ENCODE results near the gene SLCO6A1. TPM values are rescaled to one million over a fixed set of nuclear protein-coding genes. Genes with fewer than 3 reads are reported as not detected.

SLCO6A1 gene
- polyA plus RNA-seq, 3 donors, result not detected

DNA sequence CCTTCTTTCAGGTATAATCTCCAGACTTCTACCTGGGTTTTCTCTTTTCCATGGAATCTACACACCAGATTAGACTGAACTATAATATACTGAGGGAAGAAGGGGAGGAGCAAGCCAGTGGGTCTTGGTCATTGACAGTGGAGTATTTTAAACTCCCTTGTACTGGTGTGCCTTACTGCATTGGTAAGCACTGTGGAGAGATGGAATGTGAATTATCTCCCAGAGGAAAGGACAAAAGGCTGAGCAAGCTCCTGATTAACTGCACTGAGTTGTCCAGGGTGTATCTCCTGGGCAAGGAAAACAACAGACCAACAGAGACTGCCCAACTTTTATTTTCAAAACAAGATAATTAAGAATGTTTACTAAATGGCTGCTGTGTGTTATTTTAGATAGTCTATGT lies 29.8 kb upstream of the SLCO6A1 start:
- Mint-ChIP-seq H3K9me3 (peaks cover 2 to 20% (median 9%) of the 10 kb centered on the region in 7 donors), H3K4me1 (peaks cover 32% of the 10 kb centered on the region), H3K4me3 (no peak overlapping the region), H3K27ac (no peak overlapping the region), H3K36me3 (peaks cover 3% of the 10 kb centered on the region in 2 donors), H3K27me3 (ENCODE audit: low read depth in 3 of 3) (no peaks in the 10 kb centered on the region)
- Histone ChIP-seq H3K4me3 (replicated peaks in 1 of 3; ENCODE audit: low read depth in 2 of 3, low read length in 3 of 3) (no peak overlapping the region), H4K20me1 (ENCODE audit: insufficient read depth, low read length) (no peaks in the 10 kb centered on the region), H3K4me2 (replicated peaks; ENCODE audit: extremely low read depth, low read length, poor library complexity, severe bottlenecking) (no peak overlapping the region), H3K9me3 (replicated peaks in 1 of 2; ENCODE audit: control insufficient read depth in 1 of 2, insufficient read depth in 1 of 2, low read length in 2 of 2) (peaks cover 0 to 5% of the 10 kb centered on the region in 2 donors), H2AFZ (ENCODE audit: insufficient read depth, low read depth, low read length, poor library complexity, severe bottlenecking) (no peak overlapping the region), H3K27ac (ENCODE audit: low read depth in 1 of 2, low read length in 2 of 2) (no peak overlapping the region), H3K4me1 (ENCODE audit: control insufficient read depth in 1 of 2, insufficient read depth in 2 of 2, low read length in 2 of 2) (peaks cover 21 to 28% of the 10 kb centered on the region in 2 donors), H3K36me3 (replicated peaks in 1 of 2; ENCODE audit: control insufficient read depth in 1 of 2, insufficient read depth in 2 of 2, low read length in 2 of 2) (no peaks in the 10 kb centered on the region), H3K9ac (ENCODE audit: insufficient read depth, low read length, poor library complexity, severe bottlenecking) (no peak overlapping the region), H3K27me3 (ENCODE audit: control insufficient read depth in 2 of 2, insufficient read depth in 2 of 2, low read length in 2 of 2) (no peaks in the 10 kb centered on the region), H3K79me2 (ENCODE audit: insufficient read depth, low read length) (no peaks in the 10 kb centered on the region)
- DNase-seq, result no peak
- TF ChIP-seq, protein P1, sequence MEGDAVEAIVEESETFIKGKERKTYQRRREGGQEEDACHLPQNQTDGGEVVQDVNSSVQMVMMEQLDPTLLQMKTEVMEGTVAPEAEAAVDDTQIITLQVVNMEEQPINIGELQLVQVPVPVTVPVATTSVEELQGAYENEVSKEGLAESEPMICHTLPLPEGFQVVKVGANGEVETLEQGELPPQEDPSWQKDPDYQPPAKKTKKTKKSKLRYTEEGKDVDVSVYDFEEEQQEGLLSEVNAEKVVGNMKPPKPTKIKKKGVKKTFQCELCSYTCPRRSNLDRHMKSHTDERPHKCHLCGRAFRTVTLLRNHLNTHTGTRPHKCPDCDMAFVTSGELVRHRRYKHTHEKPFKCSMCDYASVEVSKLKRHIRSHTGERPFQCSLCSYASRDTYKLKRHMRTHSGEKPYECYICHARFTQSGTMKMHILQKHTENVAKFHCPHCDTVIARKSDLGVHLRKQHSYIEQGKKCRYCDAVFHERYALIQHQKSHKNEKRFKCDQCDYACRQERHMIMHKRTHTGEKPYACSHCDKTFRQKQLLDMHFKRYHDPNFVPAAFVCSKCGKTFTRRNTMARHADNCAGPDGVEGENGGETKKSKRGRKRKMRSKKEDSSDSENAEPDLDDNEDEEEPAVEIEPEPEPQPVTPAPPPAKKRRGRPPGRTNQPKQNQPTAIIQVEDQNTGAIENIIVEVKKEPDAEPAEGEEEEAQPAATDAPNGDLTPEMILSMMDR (IDR thresholded peaks at IDR 0.05), result no peak
- intact Hi-C loops (cut with micrococcal nuclease), result no loop called here

DNA sequence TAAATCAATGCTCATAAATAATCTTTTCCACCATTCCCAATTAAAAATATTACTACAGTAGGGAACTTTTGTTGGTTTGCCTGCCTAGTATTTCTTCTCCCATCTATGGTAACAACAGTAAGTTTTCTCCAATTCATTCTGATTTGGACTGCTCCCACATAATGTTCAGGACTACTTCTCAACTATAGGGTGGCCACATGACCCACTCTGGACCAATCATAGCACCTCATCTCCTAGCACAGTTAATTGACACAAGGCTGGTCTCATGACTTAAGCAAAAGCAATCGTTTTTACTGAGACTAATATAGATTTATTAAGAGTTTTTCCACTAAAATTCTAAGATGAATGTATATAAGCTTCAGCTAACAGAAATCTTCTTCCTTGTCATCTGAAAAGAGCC lies 28.7 kb upstream of the SLCO6A1 start:
- H3K36me3 Mint-ChIP-seq, result peaks cover 3% of the 10 kb centered on the region in 2 donors
- no peak overlapping the region for H3K4me3 Mint-ChIP-seq
- Histone ChIP-seq H3K36me3 (replicated peaks in 1 of 2; ENCODE audit: control insufficient read depth in 1 of 2, insufficient read depth in 2 of 2, low read length in 2 of 2) (no peaks in the 10 kb centered on the region), H3K79me2 (ENCODE audit: insufficient read depth, low read length) (no peaks in the 10 kb centered on the region), H4K20me1 (ENCODE audit: insufficient read depth, low read length) (no peaks in the 10 kb centered on the region), H3K9ac (ENCODE audit: insufficient read depth, low read length, poor library complexity, severe bottlenecking) (no peak overlapping the region), H3K4me2 (replicated peaks; ENCODE audit: extremely low read depth, low read length, poor library complexity, severe bottlenecking) (no peak overlapping the region), H3K4me3 (replicated peaks in 1 of 3; ENCODE audit: low read depth in 2 of 3, low read length in 3 of 3) (no peak overlapping the region), H3K4me1 (ENCODE audit: control insufficient read depth in 1 of 2, insufficient read depth in 2 of 2, low read length in 2 of 2) (peaks cover 26 to 35% of the 10 kb centered on the region in 2 donors), H3K27ac (ENCODE audit: low read depth in 1 of 2, low read length in 2 of 2) (no peak overlapping the region), H2AFZ (ENCODE audit: insufficient read depth, low read depth, low read length, poor library complexity, severe bottlenecking) (no peak overlapping the region), H3K9me3 (replicated peaks in 1 of 2; ENCODE audit: control insufficient read depth in 1 of 2, insufficient read depth in 1 of 2, low read length in 2 of 2) (peaks cover 0 to 5% of the 10 kb centered on the region in 2 donors), H3K27me3 (ENCODE audit: control insufficient read depth in 2 of 2, insufficient read depth in 2 of 2, low read length in 2 of 2) (no peaks in the 10 kb centered on the region)
- intact Hi-C loops (cut with micrococcal nuclease), result no loop called here
- peaks cover 40% of the 10 kb centered on the region for H3K4me1 Mint-ChIP-seq
- peaks cover 2 to 17% (median 9%) of the 10 kb centered on the region in 7 donors for H3K9me3 Mint-ChIP-seq
- DNase-seq, result no peak
- peaks cover 0 to 1% (median 0%) of the 10 kb centered on the region in 3 donors for H3K27me3 Mint-ChIP-seq (ENCODE audit: low read depth in 3 of 3)
- TF ChIP-seq, protein P1 (IDR thresholded peaks at IDR 0.05), result no peak
- WGBS (ENCODE audit: insufficient coverage), result no CpG with 5 or more reads among the region's 1 CpG
- H3K27ac Mint-ChIP-seq, result no peak overlapping the region

Measured in CD14-positive monocyte (primary cell).